ENCODE measurements around the gene PLEKHA8.

Gene PLEKHA8

DNA sequence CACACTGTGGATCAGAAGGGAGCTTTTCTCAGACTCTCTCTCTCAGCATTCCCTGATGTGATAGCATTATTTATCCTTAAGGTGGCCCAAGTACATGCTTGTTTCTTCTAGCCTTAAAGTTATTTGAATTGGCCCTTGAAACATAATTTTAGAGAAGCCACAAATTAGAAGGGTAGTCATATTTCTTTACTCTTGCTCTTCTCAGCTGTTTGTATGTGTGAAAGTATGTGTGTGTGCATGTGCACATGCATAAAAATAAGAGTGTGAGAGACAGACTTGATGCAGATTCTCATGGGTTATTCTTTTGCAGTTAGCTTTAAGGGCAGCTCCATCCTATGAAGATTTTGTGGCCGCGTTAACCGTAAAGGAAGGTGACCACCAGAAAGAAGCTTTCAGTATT lies 50.1 kb downstream of the PLEKHA8 start:
- Histone ChIP-seq H3K36me3 (peaks cover 17 to 74% (median 54%) of the 10 kb centered on the region in 11 experiments; a peak in 21 of 22 replicates), H3K9ac (no peak overlapping the region), H4K20me1 (no peaks in the 10 kb centered on the region), H3K27me3 (no peaks in the 10 kb centered on the region), H3K4me1 (peaks cover 0 to 5% (median 0%) of the 10 kb centered on the region in 10 experiments; a peak in 1 of 20 replicates), H3K4me2 (no peak overlapping the region), H3K9me3 (replicated peaks in 1 of 11) (no peaks in the 10 kb centered on the region), H3K4me3 (no peak overlapping the region), H3K27ac (no peak overlapping the region)
- no peak for TF ChIP-seq Cebpa-rat (IDR thresholded peaks at IDR 0.05)

DNA sequence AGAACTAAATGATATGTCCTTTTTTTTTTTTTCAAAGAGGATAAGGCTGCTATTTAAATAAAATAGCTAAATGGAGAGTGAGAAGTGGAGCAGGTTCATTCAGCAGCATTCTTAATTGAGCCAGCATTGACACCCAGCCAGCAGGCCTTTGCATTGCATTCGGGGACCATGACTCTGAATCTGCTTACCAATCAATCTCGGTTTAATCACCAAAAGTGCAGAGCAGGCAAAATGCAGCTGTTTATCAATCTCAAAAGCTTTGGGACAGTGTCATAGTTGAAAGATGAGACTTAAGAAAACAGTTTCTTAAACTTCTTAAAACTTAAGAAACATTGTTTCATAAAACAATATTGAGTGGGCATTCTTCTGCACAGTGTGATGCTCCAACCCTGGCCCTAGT lies 51.7 kb downstream of the PLEKHA8 start:
- Histone ChIP-seq H3K27ac (no peak overlapping the region), H3K4me2 (no peak overlapping the region), H3K9ac (no peak overlapping the region), H3K4me1 (peaks cover 0 to 6% (median 0%) of the 10 kb centered on the region in 10 experiments; a peak in 1 of 20 replicates), H3K36me3 (peaks cover 17 to 78% (median 56%) of the 10 kb centered on the region in 11 experiments; a peak in 21 of 22 replicates), H3K27me3 (no peaks in the 10 kb centered on the region), H3K9me3 (replicated peaks in 1 of 11) (no peaks in the 10 kb centered on the region), H4K20me1 (no peaks in the 10 kb centered on the region), H3K4me3 (no peak overlapping the region)
- TF ChIP-seq Cebpa-rat (IDR thresholded peaks at IDR 0.05) = no peak

GRCh38 chr7:30080818-30081217 lies 52.6 kb downstream of the PLEKHA8 start:
- Histone ChIP-seq H4K20me1 (no peaks in the 10 kb centered on the region), H3K36me3 (peaks cover 17 to 80% (median 56%) of the 10 kb centered on the region in 11 experiments; a peak in 21 of 22 replicates), H3K9me3 (replicated peaks in 1 of 11) (no peaks in the 10 kb centered on the region), H3K27ac (no peak overlapping the region), H3K9ac (no peak overlapping the region), H3K4me1 (peaks cover 0 to 15% (median 0%) of the 10 kb centered on the region in 10 experiments; a peak in 3 of 20 replicates), H3K27me3 (no peaks in the 10 kb centered on the region), H3K4me2 (no peak overlapping the region), H3K4me3 (no peak overlapping the region)
- no peak for TF ChIP-seq Cebpa-rat (IDR thresholded peaks at IDR 0.05)

DNA sequence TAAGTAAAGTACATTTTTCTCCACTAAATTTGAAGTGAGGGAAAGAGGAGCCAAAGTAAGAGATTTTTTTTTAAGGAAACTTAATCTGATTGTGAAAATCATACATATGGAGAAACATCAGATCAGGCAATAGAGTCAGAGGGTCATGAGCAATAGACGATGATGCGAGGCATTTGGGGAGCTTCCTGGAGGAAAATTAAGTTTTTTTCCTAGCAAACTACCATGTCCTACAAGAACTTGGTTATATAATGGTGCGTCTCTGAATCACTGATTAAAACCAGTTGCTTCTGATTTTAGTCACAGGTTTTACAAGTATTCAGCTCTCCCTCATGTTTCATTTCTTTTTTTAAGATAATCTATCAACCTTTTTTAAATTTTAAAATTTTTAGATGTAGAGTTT lies 54.5 kb downstream of the PLEKHA8 start:
- no peak overlapping the region for H3K4me3 ChIP-seq
- peaks cover 17 to 94% (median 57%) of the 10 kb centered on the region in 11 experiments; a peak in 21 of 22 replicates for H3K36me3 ChIP-seq
- peaks cover 0 to 20% (median 0%) of the 10 kb centered on the region in 10 experiments; a peak in 6 of 20 replicates for H3K4me1 ChIP-seq
- H3K9ac ChIP-seq = no peak overlapping the region
- no peaks in the 10 kb centered on the region for H4K20me1 ChIP-seq
- no peak overlapping the region for H3K27ac ChIP-seq
- no peak for TF ChIP-seq Cebpa-rat (IDR thresholded peaks at IDR 0.05)
- H3K27me3 ChIP-seq = no peaks in the 10 kb centered on the region
- H3K9me3 ChIP-seq (replicated peaks in 1 of 11) = no peaks in the 10 kb centered on the region
- no peak overlapping the region for H3K4me2 ChIP-seq

DNA sequence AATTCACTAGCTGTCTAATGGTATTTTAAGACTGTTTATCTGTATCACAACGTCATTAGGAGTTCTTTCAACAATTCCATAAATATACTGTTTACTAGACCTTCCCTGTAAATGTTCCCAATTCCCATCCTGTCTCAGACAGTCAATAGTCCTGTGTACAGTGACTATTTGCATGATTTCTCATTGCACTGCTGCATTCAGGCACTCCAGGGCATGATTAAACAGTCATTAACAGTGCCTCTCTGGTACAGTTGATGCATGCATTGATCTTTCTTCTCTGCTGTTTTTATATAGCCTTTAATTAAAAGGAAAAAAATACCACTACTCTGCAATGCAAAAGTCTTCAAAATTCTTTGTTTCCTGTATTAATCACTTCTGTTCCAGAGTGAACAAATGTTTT lies 55.1 kb downstream of the PLEKHA8 start:
- Histone ChIP-seq H3K4me1 (peaks cover 0 to 21% (median 0%) of the 10 kb centered on the region in 10 experiments; a peak in 6 of 20 replicates), H3K4me3 (no peak overlapping the region), H3K4me2 (no peak overlapping the region), H3K9ac (no peak overlapping the region), H3K27ac (no peak overlapping the region), H3K27me3 (no peaks in the 10 kb centered on the region), H3K36me3 (peaks cover 16 to 88% (median 51%) of the 10 kb centered on the region in 11 experiments; a peak in 21 of 22 replicates), H3K9me3 (replicated peaks in 1 of 11) (no peaks in the 10 kb centered on the region), H4K20me1 (no peaks in the 10 kb centered on the region)
- no peak for TF ChIP-seq Cebpa-rat (IDR thresholded peaks at IDR 0.05)

DNA sequence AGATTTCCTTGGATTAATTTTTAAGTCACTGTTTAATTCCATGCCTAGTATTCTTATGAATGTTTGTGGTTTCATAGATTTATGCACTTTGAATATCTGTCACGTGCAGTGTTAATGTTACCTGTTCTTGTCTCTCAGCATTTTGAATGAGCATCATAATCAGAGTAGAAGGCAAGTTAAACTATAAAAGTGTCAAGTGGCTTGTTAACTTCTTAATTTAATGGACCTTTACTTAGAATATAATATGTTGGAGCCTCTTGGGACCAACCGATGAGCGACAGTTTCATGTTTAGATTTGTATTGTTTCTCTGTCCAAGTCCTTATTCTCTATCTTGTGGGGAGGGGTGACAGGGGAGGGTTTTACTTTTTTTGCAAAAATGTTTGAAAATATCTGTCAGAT lies 56.0 kb downstream of the PLEKHA8 start:
- no peak overlapping the region for H3K9ac ChIP-seq
- H3K27me3 ChIP-seq = no peaks in the 10 kb centered on the region
- peaks cover 0 to 21% (median 0%) of the 10 kb centered on the region in 10 experiments; a peak in 6 of 20 replicates for H3K4me1 ChIP-seq
- TF ChIP-seq Cebpa-rat (IDR thresholded peaks at IDR 0.05) = no peak
- peaks cover 7 to 79% (median 42%) of the 10 kb centered on the region in 11 experiments; a peak in 21 of 22 replicates for H3K36me3 ChIP-seq
- no peak overlapping the region for H3K27ac ChIP-seq
- no peaks in the 10 kb centered on the region for H3K9me3 ChIP-seq (replicated peaks in 1 of 11)
- H3K4me3 ChIP-seq = no peak overlapping the region
- no peak overlapping the region for H3K4me2 ChIP-seq
- H4K20me1 ChIP-seq = no peaks in the 10 kb centered on the region

DNA sequence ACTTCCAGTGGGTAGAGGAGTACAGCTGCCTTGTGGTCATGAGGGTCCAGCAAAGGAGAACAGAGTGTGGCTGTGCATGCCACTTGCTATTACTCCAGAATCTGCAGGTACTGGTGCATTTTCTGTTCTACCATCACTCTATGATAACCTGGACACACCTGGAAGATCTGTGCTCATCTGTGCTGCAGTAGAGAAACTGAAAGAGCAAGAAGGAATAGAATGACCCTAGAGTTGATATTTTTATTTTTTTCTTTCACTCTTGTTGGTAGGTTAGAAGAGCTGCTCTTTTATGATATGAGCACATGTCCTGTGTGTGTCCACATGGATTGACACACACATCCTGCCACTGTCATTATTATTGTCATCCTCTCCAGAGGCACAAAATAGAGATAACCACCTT lies 58.3 kb downstream of the PLEKHA8 start:
- Histone ChIP-seq H3K9me3 (replicated peaks in 1 of 11) (no peaks in the 10 kb centered on the region), H3K27ac (no peak overlapping the region), H3K27me3 (no peaks in the 10 kb centered on the region), H3K9ac (no peak overlapping the region), H4K20me1 (no peaks in the 10 kb centered on the region), H3K36me3 (peaks cover 3 to 56% (median 19%) of the 10 kb centered on the region in 11 experiments; a peak in 18 of 22 replicates), H3K4me1 (peaks cover 0 to 23% (median 4%) of the 10 kb centered on the region in 10 experiments; a peak in 8 of 20 replicates), H3K4me3 (no peak overlapping the region), H3K4me2 (peak overlapping the region in 1 of 11 experiments; percentile 57; a peak in 1 of 22 replicates)
- TF ChIP-seq Cebpa-rat (IDR thresholded peaks at IDR 0.05) = no peak

DNA sequence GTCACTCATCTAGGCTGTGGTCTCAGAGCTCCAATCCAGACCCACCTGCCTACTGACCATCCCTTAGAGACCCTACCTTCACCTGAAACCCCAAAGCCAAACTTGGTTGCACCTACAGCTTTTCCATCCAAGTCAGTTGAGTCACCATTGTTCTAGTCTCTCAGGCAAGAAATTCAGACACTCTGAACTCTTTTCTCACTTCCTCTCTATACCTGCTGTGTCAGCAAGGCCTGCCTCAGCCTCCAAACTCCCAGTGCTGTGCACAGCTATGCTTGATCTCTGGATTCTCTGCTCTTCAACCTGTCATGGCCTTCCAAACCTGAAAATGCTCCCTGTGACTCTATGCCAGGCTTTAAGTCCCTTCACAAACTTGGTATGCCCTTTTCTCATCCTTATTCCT lies 59.2 kb downstream of the PLEKHA8 start:
- peaks cover under 1 to 52% (median 11%) of the 10 kb centered on the region in 11 experiments; a peak in 18 of 22 replicates for H3K36me3 ChIP-seq
- no peaks in the 10 kb centered on the region for H3K27me3 ChIP-seq
- H3K9ac ChIP-seq = no peak overlapping the region
- peaks cover 0 to 23% (median 4%) of the 10 kb centered on the region in 10 experiments; a peak in 8 of 20 replicates for H3K4me1 ChIP-seq
- H3K4me2 ChIP-seq = peak overlapping the region in 3 of 11 experiments; percentile 1 to 57 (median 22); a peak in 4 of 22 replicates
- no peaks in the 10 kb centered on the region for H3K9me3 ChIP-seq (replicated peaks in 1 of 11)
- H3K4me3 ChIP-seq = no peak overlapping the region
- H3K27ac ChIP-seq = no peak overlapping the region
- no peak for TF ChIP-seq Cebpa-rat (IDR thresholded peaks at IDR 0.05)
- H4K20me1 ChIP-seq = no peaks in the 10 kb centered on the region

- peaks cover 0 to 23% (median 4%) of the 10 kb centered on the region in 10 experiments; a peak in 8 of 20 replicates for H3K4me1 ChIP-seq
- H3K27ac ChIP-seq = no peak overlapping the region
- TF ChIP-seq Cebpa-rat (IDR thresholded peaks at IDR 0.05) = no peak
- no peaks in the 10 kb centered on the region for H3K9me3 ChIP-seq (replicated peaks in 1 of 11)
- peaks cover 0 to 48% (median 10%) of the 10 kb centered on the region in 11 experiments; a peak in 16 of 22 replicates for H3K36me3 ChIP-seq
- no peak overlapping the region for H3K9ac ChIP-seq
- no peak overlapping the region for H3K4me2 ChIP-seq
- H3K27me3 ChIP-seq = no peaks in the 10 kb centered on the region
- no peak overlapping the region for H3K4me3 ChIP-seq
- no peaks in the 10 kb centered on the region for H4K20me1 ChIP-seq
Observed at GRCh38 chr7:30088362-30088761, 60.1 kb downstream of the PLEKHA8 start.

DNA sequence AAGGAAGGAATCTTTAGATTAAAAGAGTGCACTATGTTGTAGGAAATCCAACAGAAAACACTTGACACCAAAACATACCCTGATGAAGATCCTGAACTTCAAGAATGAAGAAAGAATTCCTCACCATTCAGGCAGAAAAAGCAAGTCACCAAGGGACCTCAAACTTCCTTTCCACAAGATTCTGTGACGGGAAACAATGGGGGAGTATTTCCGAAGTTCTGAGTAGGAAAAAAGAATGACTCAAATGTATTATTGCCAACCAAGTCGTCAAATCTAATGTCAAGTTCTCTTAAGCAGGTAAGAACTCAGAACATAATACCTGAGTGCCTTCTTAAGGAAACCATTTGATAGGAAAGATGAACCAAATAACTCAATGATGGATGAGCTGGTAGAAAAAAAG lies 61.9 kb downstream of the PLEKHA8 start:
- peaks cover 0 to 23% (median 4%) of the 10 kb centered on the region in 10 experiments; a peak in 8 of 20 replicates for H3K4me1 ChIP-seq
- H3K4me2 ChIP-seq = 0 out of 22 replicates have a peak overlapping the region, but pooled peaks of 1 of the 11 experiments have one; percentile 1
- H4K20me1 ChIP-seq = no peaks in the 10 kb centered on the region
- peaks cover 0 to 34% (median 13%) of the 10 kb centered on the region in 11 experiments; a peak in 14 of 22 replicates for H3K36me3 ChIP-seq
- H3K4me3 ChIP-seq = no peak overlapping the region
- no peak overlapping the region for H3K9ac ChIP-seq
- TF ChIP-seq Cebpa-rat (IDR thresholded peaks at IDR 0.05) = no peak
- peaks cover 0 to 6% (median 0%) of the 10 kb centered on the region in 11 experiments; a peak in 1 of 22 replicates for H3K9me3 ChIP-seq (replicated peaks in 1 of 11)
- no peak overlapping the region for H3K27ac ChIP-seq
- H3K27me3 ChIP-seq = no peaks in the 10 kb centered on the region

Data from BLaER1 treated with 17β-estradiol and CSF1 and Interleukin-3, amounts not matched to agents 10 nM and 100 nM (cell line).